OCI-LY1 (cell line): ENCODE data around the gene HIBADH.

Source experiments
- H2AFZ ChIP-seq: fragments of 200-600 bp; sonication (generic), shearing (Covaris generic); 2 replicates; pipeline ENCODE4 v1.6.0; 2014; ENCODE audit warnings: antibody characterized with exemption, mild to moderate bottlenecking, low read length
- H3F3A ChIP-seq: fragments of 200-600 bp; sonication (generic), shearing (Covaris generic); 2 replicates; pipeline ENCODE4 v1.6.0; 2014; ENCODE audit warnings: mild to moderate bottlenecking, antibody characterized with exemption, low read length, moderate library complexity; ENCODE audit not compliant: insufficient read depth
- H3K27ac ChIP-seq: fragments of 200-600 bp; sonication (generic); 2 replicates; pipeline ENCODE4 v1.5.1; 2014; ENCODE audit warnings: low read length, mixed run types, mild to moderate bottlenecking, low read depth; ENCODE audit not compliant: poor library complexity, severe bottlenecking
- H3K27me3 ChIP-seq: fragments of 200-600 bp; sonication (generic); 2 replicates; pipeline ENCODE4 v1.6.0; 2014; ENCODE audit warnings: antibody characterized with exemption, mild to moderate bottlenecking, low read length, moderate library complexity; ENCODE audit not compliant: insufficient read depth
- H3K36me3 ChIP-seq: fragments of 200-600 bp; sonication (generic); 2 replicates; pipeline ENCODE4 v1.6.1; 2014; ENCODE audit warnings: mild to moderate bottlenecking, antibody characterized with exemption, low read length, moderate library complexity, mixed read lengths; ENCODE audit not compliant: insufficient read depth
- H3K4me1 ChIP-seq: fragments of 200-600 bp; sonication (generic); 2 replicates; pipeline ENCODE4 v1.5.1; 2014; ENCODE audit warnings: mild to moderate bottlenecking, low read length, moderate library complexity; ENCODE audit not compliant: insufficient read depth, severe bottlenecking
- H3K4me2 ChIP-seq: fragments of 200-600 bp; sonication (generic), shearing (Covaris generic); 2 replicates; pipeline ENCODE4 v1.6.1; 2014; ENCODE audit warnings: low read length
- H3K4me3 ChIP-seq: fragments of 200-600 bp; sonication (generic); 2 replicates; pipeline ENCODE4 v1.5.1; 2014; ENCODE audit warnings: low read length, low read depth, mild to moderate bottlenecking, mixed read lengths; ENCODE audit not compliant: poor library complexity, severe bottlenecking
- H3K79me2 ChIP-seq: fragments of 200-600 bp; shearing (Covaris generic); 2 replicates; pipeline ENCODE4 v1.6.1; 2016; ENCODE audit warnings: mixed run types, low read length, mixed read lengths; ENCODE audit not compliant: insufficient read depth
- H3K9ac ChIP-seq: fragments of 200-600 bp; sonication (generic), shearing (Covaris generic); 2 replicates; pipeline ENCODE4 v1.6.1; 2014; ENCODE audit warnings: mild to moderate bottlenecking, low read length, mixed read lengths
- H3K9me2 ChIP-seq: fragments of 200-600 bp; sonication (generic), shearing (Covaris generic); 2 replicates; pipeline ENCODE4 v1.6.1; 2014; ENCODE audit warnings: low read depth, mild to moderate bottlenecking, low read length, mixed read lengths
- H3K9me3 ChIP-seq: fragments of 200-600 bp; shearing (Covaris generic); 2 replicates; pipeline ENCODE4 v1.6.1; 2014; ENCODE audit warnings: low read length, mixed read lengths
- H4K20me1 ChIP-seq: fragments of 200-600 bp; sonication (generic), shearing (Covaris generic); 2 replicates; pipeline ENCODE4 v1.6.0; 2016; ENCODE audit warnings: mild to moderate bottlenecking, low read length; ENCODE audit not compliant: insufficient read depth
- EZH2 ChIP-seq: fragments of 200-600 bp; sonication (generic), shearing (Covaris generic); IDR thresholded peaks from 2 replicates; pipeline ENCODE4 v1.8.0; 2017; ENCODE audit warnings: borderline replicate concordance, mixed run types, mild to moderate bottlenecking, antibody characterized with exemption, low read length, moderate library complexity, mixed read lengths
- TF ChIP-seq, protein P1 (sequence below): fragments of 200-600 bp; sonication (generic), shearing (Covaris generic); IDR thresholded peaks from 2 replicates; pipeline ENCODE4 v1.5.1; 2017; ENCODE audit warnings: mild to moderate bottlenecking, antibody characterized with exemption, low read length, moderate library complexity, mixed read lengths

Gene HIBADH

DNA sequence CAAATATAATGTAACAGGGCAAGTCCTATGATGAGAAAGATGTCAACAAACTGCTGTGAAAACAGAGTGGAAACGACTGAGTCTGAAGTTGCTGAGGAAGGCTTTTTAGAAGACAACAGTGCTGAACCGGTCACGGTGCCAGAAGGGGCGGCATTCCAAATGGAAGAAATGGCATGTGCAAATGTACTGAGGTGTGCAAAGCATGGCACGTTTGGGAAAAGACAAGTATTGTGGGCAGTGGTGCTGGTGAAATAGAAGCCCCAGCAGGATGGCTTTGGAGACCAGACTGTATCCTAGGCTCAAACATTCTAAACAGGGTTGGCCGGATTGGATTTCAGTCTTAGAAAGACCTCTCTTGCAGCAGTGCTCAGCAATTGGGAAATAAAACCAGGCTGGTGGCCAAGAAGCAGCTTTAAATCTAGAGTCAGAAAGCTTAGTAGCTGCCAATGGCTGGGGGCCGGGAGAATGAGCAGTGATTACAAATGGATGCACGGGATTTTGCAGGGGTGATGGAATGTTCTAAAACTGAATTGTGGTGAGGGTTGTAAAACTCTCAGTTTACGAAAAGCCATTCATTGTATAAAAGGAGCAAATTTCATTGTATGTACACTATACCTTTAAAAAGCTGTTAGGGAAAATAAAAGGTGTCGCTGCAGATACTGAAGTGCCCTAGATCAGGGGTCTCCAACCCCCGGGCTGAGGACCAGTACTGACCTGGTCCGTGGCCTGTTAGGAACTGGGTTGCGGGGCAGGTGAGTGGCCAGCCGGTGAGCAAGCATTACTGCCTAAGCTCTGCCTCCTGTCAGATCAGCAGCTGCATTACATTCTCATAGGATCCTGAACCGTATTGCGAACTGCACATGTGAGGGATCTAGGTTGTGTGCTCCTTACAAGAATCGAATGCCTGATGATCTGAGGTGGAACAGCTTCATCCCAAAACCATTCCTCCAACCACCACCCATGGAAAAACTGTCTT is 141.6 kb downstream of the HIBADH start:
- no peak overlapping the region for H3K4me2 ChIP-seq
- TF ChIP-seq, protein P1, sequence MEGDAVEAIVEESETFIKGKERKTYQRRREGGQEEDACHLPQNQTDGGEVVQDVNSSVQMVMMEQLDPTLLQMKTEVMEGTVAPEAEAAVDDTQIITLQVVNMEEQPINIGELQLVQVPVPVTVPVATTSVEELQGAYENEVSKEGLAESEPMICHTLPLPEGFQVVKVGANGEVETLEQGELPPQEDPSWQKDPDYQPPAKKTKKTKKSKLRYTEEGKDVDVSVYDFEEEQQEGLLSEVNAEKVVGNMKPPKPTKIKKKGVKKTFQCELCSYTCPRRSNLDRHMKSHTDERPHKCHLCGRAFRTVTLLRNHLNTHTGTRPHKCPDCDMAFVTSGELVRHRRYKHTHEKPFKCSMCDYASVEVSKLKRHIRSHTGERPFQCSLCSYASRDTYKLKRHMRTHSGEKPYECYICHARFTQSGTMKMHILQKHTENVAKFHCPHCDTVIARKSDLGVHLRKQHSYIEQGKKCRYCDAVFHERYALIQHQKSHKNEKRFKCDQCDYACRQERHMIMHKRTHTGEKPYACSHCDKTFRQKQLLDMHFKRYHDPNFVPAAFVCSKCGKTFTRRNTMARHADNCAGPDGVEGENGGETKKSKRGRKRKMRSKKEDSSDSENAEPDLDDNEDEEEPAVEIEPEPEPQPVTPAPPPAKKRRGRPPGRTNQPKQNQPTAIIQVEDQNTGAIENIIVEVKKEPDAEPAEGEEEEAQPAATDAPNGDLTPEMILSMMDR = no peak
- TF ChIP-seq EZH2 = no peak
- no peak overlapping the region for H2AFZ ChIP-seq
- H3K79me2 ChIP-seq = no peaks in the 10 kb centered on the region
- 0 out of 2 replicates have a peak, but pooled peaks cover 4% of the 10 kb centered on the region for H3K9me3 ChIP-seq
- H3K27ac ChIP-seq = no peak overlapping the region
- H3K27me3 ChIP-seq = no peaks in the 10 kb centered on the region
- peaks cover 14% of the 10 kb centered on the region for H3K36me3 ChIP-seq
- H3K9me2 ChIP-seq = no peaks in the 10 kb centered on the region
- no peaks in the 10 kb centered on the region for H3F3A ChIP-seq
- H3K4me3 ChIP-seq = no peak overlapping the region
- no peaks in the 10 kb centered on the region for H4K20me1 ChIP-seq
- no peak overlapping the region for H3K9ac ChIP-seq
- H3K4me1 ChIP-seq = no peaks in the 10 kb centered on the region

DNA sequence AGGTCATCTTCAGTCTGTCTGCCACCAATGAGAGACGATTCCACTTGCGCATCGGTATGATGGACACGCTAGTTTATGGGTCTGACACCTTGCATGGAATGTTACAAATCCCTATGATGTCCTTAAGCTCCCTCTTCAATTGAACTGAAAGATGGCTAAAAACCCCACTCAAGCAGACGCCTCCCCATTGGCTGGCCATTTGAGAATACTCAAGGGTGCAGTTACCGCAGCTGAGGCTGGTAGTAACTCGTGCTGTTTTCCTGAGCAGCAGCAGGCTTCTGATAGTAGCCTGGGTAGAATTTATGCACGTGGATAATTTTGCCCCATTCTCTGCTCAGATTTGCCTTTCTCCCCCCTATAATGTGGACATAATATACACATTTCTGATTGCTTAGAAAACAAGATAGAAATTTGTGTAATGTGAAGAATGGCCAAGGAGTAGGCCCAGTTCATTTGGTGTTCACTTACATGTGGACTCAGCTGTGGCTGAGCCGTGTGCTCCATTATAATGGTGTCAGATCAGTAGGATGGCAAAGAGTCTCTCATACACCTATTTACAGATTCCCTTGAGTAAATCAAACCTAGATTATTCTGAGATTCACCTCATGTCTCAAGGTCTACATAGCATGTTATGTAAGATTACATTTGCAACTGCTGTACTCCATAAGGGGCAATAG is 142.8 kb downstream of the HIBADH start:
- Histone ChIP-seq H3K4me1 (no peaks in the 10 kb centered on the region), H2AFZ (no peak overlapping the region), H4K20me1 (no peaks in the 10 kb centered on the region), H3K9ac (no peak overlapping the region), H3K36me3 (peaks cover 5% of the 10 kb centered on the region; the same call in 1 of the 2 replicates), H3K27ac (no peak overlapping the region), H3K4me2 (no peak overlapping the region), H3K9me2 (no peaks in the 10 kb centered on the region), H3K79me2 (no peaks in the 10 kb centered on the region), H3K27me3 (no peaks in the 10 kb centered on the region), H3K4me3 (no peak overlapping the region), H3F3A (no peaks in the 10 kb centered on the region), H3K9me3 (0 out of 2 replicates have a peak, but pooled peaks cover 4% of the 10 kb centered on the region)
- TF ChIP-seq EZH2 = no peak

DNA sequence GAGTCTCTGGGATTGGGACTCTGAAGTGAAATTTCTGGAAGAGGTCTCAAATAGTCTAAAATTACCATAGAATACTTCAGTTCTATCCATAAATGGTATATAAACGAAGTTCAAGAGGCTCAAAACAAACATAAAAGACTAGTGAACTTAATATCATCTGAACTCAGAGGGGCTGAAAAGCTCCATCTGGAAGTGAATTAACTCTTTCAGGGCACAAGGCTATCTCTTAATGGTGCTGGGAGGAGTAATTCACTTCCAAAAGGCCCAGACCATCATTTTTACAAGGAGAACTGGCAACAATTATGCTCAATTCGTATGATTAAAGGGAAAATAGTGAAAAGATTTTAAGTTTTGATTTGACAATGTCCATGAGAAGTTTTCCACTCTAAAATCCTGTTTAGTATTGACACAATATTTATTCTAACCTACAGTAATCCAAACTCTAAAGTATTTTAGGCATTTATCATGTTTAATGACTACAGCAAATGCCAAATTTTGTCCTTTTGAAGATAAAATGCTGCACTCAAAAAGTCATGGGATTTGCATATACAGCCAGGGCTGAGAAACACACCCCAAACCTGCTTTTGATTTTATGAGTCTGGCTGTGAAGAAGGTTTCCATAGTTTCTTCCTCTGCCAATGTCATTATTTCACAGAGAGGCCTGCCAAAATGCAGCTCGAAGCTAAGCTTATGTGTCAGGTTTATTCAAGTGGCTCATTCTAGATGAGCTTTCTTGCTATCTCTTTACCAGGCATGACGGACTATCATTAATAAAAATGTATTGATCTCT is 143.9 kb downstream of the HIBADH start:
- H3K4me1 ChIP-seq = no peaks in the 10 kb centered on the region
- H4K20me1 ChIP-seq = no peaks in the 10 kb centered on the region
- H3K9me2 ChIP-seq = no peaks in the 10 kb centered on the region
- H3K36me3 ChIP-seq = no peaks in the 10 kb centered on the region
- H3K4me3 ChIP-seq = no peak overlapping the region
- H2AFZ ChIP-seq = no peak overlapping the region
- no peak overlapping the region for H3K9ac ChIP-seq
- no peak overlapping the region for H3K27ac ChIP-seq
- no peaks in the 10 kb centered on the region for H3K27me3 ChIP-seq
- H3K79me2 ChIP-seq = no peaks in the 10 kb centered on the region
- no peaks in the 10 kb centered on the region for H3F3A ChIP-seq
- H3K9me3 ChIP-seq = no peaks in the 10 kb centered on the region
- TF ChIP-seq, protein P1 = no peak
- no peak for TF ChIP-seq EZH2
- H3K4me2 ChIP-seq = no peak overlapping the region
